ENCODE data around the gene C18orf63. TPM values are rescaled to one million over a fixed set of nuclear protein-coding genes. Genes with fewer than 3 reads are reported as not detected.
"Not testable (repeated sequence)": the region's sequence is repeated elsewhere in the genome, so short reads cannot be mapped to it uniquely, and the experiment has no call there.

Gene C18orf63
- total RNA-seq, 1 donor from 2014 or later = not detected

GRCh38 chr18:74281011-74281979, 34.3 kb upstream of the C18orf63 start:
- no peak for TF ChIP-seq CTCF (conservative IDR thresholded peaks at IDR 0.05; ENCODE audit: low read depth, low read length)
- no peak for DNase-seq (ENCODE audit: low read depth)
- H3K4me3 ChIP-seq (ENCODE audit: low read depth, low read length) = no peak overlapping the region

- no peak for DNase-seq (ENCODE audit: low read depth)
- no peak for TF ChIP-seq CTCF (conservative IDR thresholded peaks at IDR 0.05; ENCODE audit: low read depth, low read length)
- H3K4me3 ChIP-seq (ENCODE audit: low read depth, low read length) = no peak overlapping the region
These were observed 33.5 kb upstream of the C18orf63 start for GRCh38 chr18:74281980-74282754.

- DNase-seq (ENCODE audit: low read depth) = no peak
- TF ChIP-seq CTCF (conservative IDR thresholded peaks at IDR 0.05; ENCODE audit: low read depth, low read length) = no peak
- no peak overlapping the region for H3K4me3 ChIP-seq (ENCODE audit: low read depth, low read length)
These were observed 32.7 kb upstream of the C18orf63 start for GRCh38 chr18:74282755-74283554.

GRCh38 chr18:74283646-74284045, 32.0 kb upstream of the C18orf63 start:
- DNase-seq (ENCODE audit: low read depth) = no peak
- no peak overlapping the region for H3K4me3 ChIP-seq (ENCODE audit: low read depth, low read length)
- TF ChIP-seq CTCF (conservative IDR thresholded peaks at IDR 0.05; ENCODE audit: low read depth, low read length) = no peak

- no peak for DNase-seq (ENCODE audit: low read depth)
- H3K4me3 ChIP-seq (ENCODE audit: low read depth, low read length) = no peak overlapping the region
- TF ChIP-seq CTCF (conservative IDR thresholded peaks at IDR 0.05; ENCODE audit: low read depth, low read length) = no peak
These were observed 31.3 kb upstream of the C18orf63 start for GRCh38 chr18:74284191-74284979.

- no peak for TF ChIP-seq CTCF (conservative IDR thresholded peaks at IDR 0.05; ENCODE audit: low read depth, low read length)
- no peak overlapping the region for H3K4me3 ChIP-seq (ENCODE audit: low read depth, low read length)
- DNase-seq (ENCODE audit: low read depth) = no peak
These were observed 30.7 kb upstream of the C18orf63 start for GRCh38 chr18:74284980-74285355.

GRCh38 chr18:74285583-74285982, 30.1 kb upstream of the C18orf63 start:
- DNase-seq (ENCODE audit: low read depth); H3K4me3 ChIP-seq (ENCODE audit: low read depth, low read length): not testable (repeated sequence)

Measured in epithelial cell of proximal tubule (primary cell).